ENCODE results near the gene OSBPL8. TPM values are rescaled to one million over a fixed set of nuclear protein-coding genes. Genes with fewer than 3 reads are reported as not detected.

The OSBPL8 gene
- polyA plus RNA-seq, 4 donors: 4.5 to 25.9 (median 6.7) TPM

DNA sequence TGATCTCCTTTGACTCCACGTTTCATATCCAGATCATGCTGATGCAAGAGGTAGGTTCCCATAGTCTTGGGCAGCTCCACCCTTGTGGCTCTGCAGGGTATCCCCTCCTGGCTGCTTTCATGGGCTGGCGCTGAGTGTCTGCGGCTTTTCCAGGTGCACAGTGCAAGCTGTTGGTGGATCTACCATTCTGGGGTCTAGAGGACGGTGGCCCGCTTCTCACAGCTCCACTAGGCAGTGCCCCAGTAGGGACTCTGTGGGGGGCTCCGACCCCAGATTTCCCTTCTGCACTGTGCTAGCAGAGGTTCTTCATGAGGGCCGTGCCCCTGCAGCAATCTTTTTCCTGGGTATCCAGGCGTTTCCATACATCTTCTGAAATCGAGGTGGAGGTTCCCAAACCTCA is 199.3 kb downstream of the OSBPL8 start:
- Histone ChIP-seq H3K27ac (ENCODE audit: low read depth in 1 of 3, low read length in 2 of 3) (no peak overlapping the region), H3K9me3 (ENCODE audit: control insufficient read depth in 2 of 2, insufficient read depth in 1 of 2, low read depth in 1 of 2, low read length in 1 of 2) (no peaks in the 10 kb centered on the region), H3K4me1 (ENCODE audit: control insufficient read depth in 3 of 3, insufficient read depth in 2 of 3, low read depth in 1 of 3, low read length in 2 of 3) (no peaks in the 10 kb centered on the region), H3K4me3 (ENCODE audit: low read depth in 1 of 3, low read length in 3 of 3) (no peak overlapping the region), H3K36me3 (ENCODE audit: control insufficient read depth in 3 of 3, insufficient read depth in 2 of 3, low read depth in 1 of 3, low read length in 3 of 3) (peaks cover 0 to 12% (median 4%) of the 10 kb centered on the region in 3 donors), H3K27me3 (ENCODE audit: control insufficient read depth in 3 of 3, insufficient read depth in 3 of 3, low read length in 3 of 3) (no peaks in the 10 kb centered on the region)
- no peak for FAIRE-seq
- no peak for DNase-seq
- 97 to 99% (median 99%) methylated on average over 9 of the region's 9 CpGs for WGBS, 3 donors

GRCh38 chr12:76356071-76356470 is 203.5 kb downstream of the OSBPL8 start:
- DNase-seq (no peak), FAIRE-seq (no peak)
- 83 to 91% (median 87%) methylated on average over 1 of the region's 1 CpG for WGBS, 3 donors
- Histone ChIP-seq H3K9me3 (ENCODE audit: control insufficient read depth in 2 of 2, insufficient read depth in 1 of 2, low read depth in 1 of 2, low read length in 1 of 2) (no peaks in the 10 kb centered on the region), H3K4me1 (ENCODE audit: control insufficient read depth in 3 of 3, insufficient read depth in 2 of 3, low read depth in 1 of 3, low read length in 2 of 3) (no peaks in the 10 kb centered on the region), H3K27ac (ENCODE audit: low read depth in 1 of 3, low read length in 2 of 3) (no peak overlapping the region), H3K36me3 (ENCODE audit: control insufficient read depth in 3 of 3, insufficient read depth in 2 of 3, low read depth in 1 of 3, low read length in 3 of 3) (peaks cover 0 to 9% (median 4%) of the 10 kb centered on the region in 3 donors), H3K4me3 (ENCODE audit: low read depth in 1 of 3, low read length in 3 of 3) (no peak overlapping the region), H3K27me3 (ENCODE audit: control insufficient read depth in 3 of 3, insufficient read depth in 3 of 3, low read length in 3 of 3) (no peaks in the 10 kb centered on the region)

- peak within 1 kb of the TSS; percentile 68 to 91 (median 74) for H3K4me3 ChIP-seq (ENCODE audit: low read depth in 1 of 3, low read length in 3 of 3)
- peak within 1 kb of the TSS; percentile 53 to 90 (median 90) for H3K27ac ChIP-seq (ENCODE audit: low read depth in 1 of 3, low read length in 2 of 3)
- no peaks in the 10 kb centered on the region for H3K36me3 ChIP-seq (ENCODE audit: control insufficient read depth in 3 of 3, insufficient read depth in 2 of 3, low read depth in 1 of 3, low read length in 3 of 3)
- DNase-seq: peak; percentile 87 to 94
- WGBS, 3 donors: 2 to 3% (median 2%) methylated on average over 46 to 49 of the region's 49 CpGs
- H3K27me3 ChIP-seq (ENCODE audit: control insufficient read depth in 3 of 3, insufficient read depth in 3 of 3, low read length in 3 of 3): no peaks in the 10 kb centered on the region
- no peak for FAIRE-seq
- H3K4me1 ChIP-seq (ENCODE audit: control insufficient read depth in 3 of 3, insufficient read depth in 2 of 3, low read depth in 1 of 3, low read length in 2 of 3): peaks cover 0 to 7% (median 5%) of the 10 kb centered on the region in 3 donors
- no peaks in the 10 kb centered on the region for H3K9me3 ChIP-seq (ENCODE audit: control insufficient read depth in 2 of 2, insufficient read depth in 1 of 2, low read depth in 1 of 2, low read length in 1 of 2)
These were observed 211.3 kb downstream of the OSBPL8 start, which contains the start of gene BBS10 for GRCh38 chr12:76348079-76348901. TSS of gene BBS10 (minus strand) at chr12:76348415. CDS start at chr12:76348358, 57 bp downstream.

DNA sequence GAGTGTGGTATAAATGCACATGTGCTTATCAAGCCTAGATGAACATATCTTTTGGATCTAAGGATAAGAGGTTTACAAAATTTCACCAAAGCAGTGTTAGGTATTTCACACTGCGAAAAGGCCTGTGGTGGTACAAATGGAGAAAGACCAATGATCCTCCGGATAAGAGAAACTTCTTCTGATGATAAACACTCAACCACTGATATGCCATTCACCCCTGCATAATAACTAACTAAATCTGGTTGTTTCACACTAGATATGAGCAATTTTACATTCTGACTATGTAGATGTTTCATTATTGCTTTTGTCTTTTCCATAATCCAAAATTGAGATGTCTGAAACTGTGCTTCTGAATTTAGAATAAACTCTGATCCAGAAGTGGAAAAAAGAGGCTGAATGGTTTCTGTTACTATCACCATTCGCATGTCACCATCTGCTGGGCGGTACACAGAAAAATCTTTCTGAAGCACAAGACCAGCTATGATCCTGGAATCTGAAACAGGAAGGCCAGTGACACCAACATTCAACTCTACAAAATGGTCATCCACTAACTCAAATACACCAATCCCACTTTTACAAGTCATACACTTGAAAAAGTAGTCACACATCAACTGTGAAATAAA is 212.7 kb downstream of the OSBPL8 start:
- no peak for FAIRE-seq
- Histone ChIP-seq H3K4me1 (ENCODE audit: control insufficient read depth in 3 of 3, insufficient read depth in 2 of 3, low read depth in 1 of 3, low read length in 2 of 3) (peaks cover 0 to 7% (median 5%) of the 10 kb centered on the region in 3 donors), H3K27me3 (ENCODE audit: control insufficient read depth in 3 of 3, insufficient read depth in 3 of 3, low read length in 3 of 3) (no peaks in the 10 kb centered on the region), H3K9me3 (ENCODE audit: control insufficient read depth in 2 of 2, insufficient read depth in 1 of 2, low read depth in 1 of 2, low read length in 1 of 2) (no peaks in the 10 kb centered on the region), H3K36me3 (ENCODE audit: control insufficient read depth in 3 of 3, insufficient read depth in 2 of 3, low read depth in 1 of 3, low read length in 3 of 3) (no peaks in the 10 kb centered on the region), H3K4me3 (ENCODE audit: low read depth in 1 of 3, low read length in 3 of 3) (peak overlapping the region in 1 of 3 donors; percentile 91), H3K27ac (ENCODE audit: low read depth in 1 of 3, low read length in 2 of 3) (no peak overlapping the region)
- DNase-seq: peak; percentile 11 to 51
- 54 to 66% (median 63%) methylated on average over 4 of the region's 4 CpGs for WGBS, 3 donors

GRCh38 chr12:76346236-76346635 is 213.3 kb downstream of the OSBPL8 start:
- Histone ChIP-seq H3K27me3 (ENCODE audit: control insufficient read depth in 3 of 3, insufficient read depth in 3 of 3, low read length in 3 of 3) (no peaks in the 10 kb centered on the region), H3K9me3 (ENCODE audit: control insufficient read depth in 2 of 2, insufficient read depth in 1 of 2, low read depth in 1 of 2, low read length in 1 of 2) (no peaks in the 10 kb centered on the region), H3K36me3 (ENCODE audit: control insufficient read depth in 3 of 3, insufficient read depth in 2 of 3, low read depth in 1 of 3, low read length in 3 of 3) (no peaks in the 10 kb centered on the region), H3K4me1 (ENCODE audit: control insufficient read depth in 3 of 3, insufficient read depth in 2 of 3, low read depth in 1 of 3, low read length in 2 of 3) (peaks cover 0 to 7% (median 5%) of the 10 kb centered on the region in 3 donors), H3K27ac (ENCODE audit: low read depth in 1 of 3, low read length in 2 of 3) (no peak overlapping the region), H3K4me3 (ENCODE audit: low read depth in 1 of 3, low read length in 3 of 3) (no peak overlapping the region)
- FAIRE-seq (no peak), DNase-seq (no peak)
- WGBS, 3 donors: 89 to 93% (median 92%) methylated on average over 4 of the region's 4 CpGs

GRCh38 chr12:76345569-76345968 is 214.0 kb downstream of the OSBPL8 start:
- no peak for FAIRE-seq
- H3K4me3 ChIP-seq (ENCODE audit: low read depth in 1 of 3, low read length in 3 of 3): no peak overlapping the region
- 91 to 95% (median 95%) methylated on average over 1 of the region's 1 CpG for WGBS, 3 donors

GRCh38 chr12:76341436-76342030 is 218.0 kb downstream of the OSBPL8 start:
- WGBS, 3 donors: 78 to 82% (median 79%) methylated on average over 5 of the region's 5 CpGs
- DNase-seq (no peak), FAIRE-seq (no peak)
- no peaks in the 10 kb centered on the region for H3K4me1 ChIP-seq (ENCODE audit: control insufficient read depth in 3 of 3, insufficient read depth in 2 of 3, low read depth in 1 of 3, low read length in 2 of 3)
- no peak overlapping the region for H3K27ac ChIP-seq (ENCODE audit: low read depth in 1 of 3, low read length in 2 of 3)
- no peak overlapping the region for H3K4me3 ChIP-seq (ENCODE audit: low read depth in 1 of 3, low read length in 3 of 3)
- no peaks in the 10 kb centered on the region for H3K9me3 ChIP-seq (ENCODE audit: control insufficient read depth in 2 of 2, insufficient read depth in 1 of 2, low read depth in 1 of 2, low read length in 1 of 2)
- H3K36me3 ChIP-seq (ENCODE audit: control insufficient read depth in 3 of 3, insufficient read depth in 2 of 3, low read depth in 1 of 3, low read length in 3 of 3): no peaks in the 10 kb centered on the region
- H3K27me3 ChIP-seq (ENCODE audit: control insufficient read depth in 3 of 3, insufficient read depth in 3 of 3, low read length in 3 of 3): no peaks in the 10 kb centered on the region

More at GRCh38 chr12:76345569-76345968, 214.0 kb downstream of the OSBPL8 start:
- H3K36me3 ChIP-seq (ENCODE audit: control insufficient read depth in 3 of 3, insufficient read depth in 2 of 3, low read depth in 1 of 3, low read length in 3 of 3): no peaks in the 10 kb centered on the region
- no peak for DNase-seq
- H3K9me3 ChIP-seq (ENCODE audit: control insufficient read depth in 2 of 2, insufficient read depth in 1 of 2, low read depth in 1 of 2, low read length in 1 of 2): no peaks in the 10 kb centered on the region
- peaks cover 0 to 7% (median 5%) of the 10 kb centered on the region in 3 donors for H3K4me1 ChIP-seq (ENCODE audit: control insufficient read depth in 3 of 3, insufficient read depth in 2 of 3, low read depth in 1 of 3, low read length in 2 of 3)
- no peak overlapping the region for H3K27ac ChIP-seq (ENCODE audit: low read depth in 1 of 3, low read length in 2 of 3)
- H3K27me3 ChIP-seq (ENCODE audit: control insufficient read depth in 3 of 3, insufficient read depth in 3 of 3, low read length in 3 of 3): no peaks in the 10 kb centered on the region

- FAIRE-seq: no peak
- no peak overlapping the region for H3K4me3 ChIP-seq (ENCODE audit: low read depth in 1 of 3, low read length in 3 of 3)
- no peak overlapping the region for H3K27ac ChIP-seq (ENCODE audit: low read depth in 1 of 3, low read length in 2 of 3)
- 80 to 83% (median 81%) methylated on average over 9 of the region's 9 CpGs for WGBS, 3 donors
- no peak for DNase-seq
- H3K36me3 ChIP-seq (ENCODE audit: control insufficient read depth in 3 of 3, insufficient read depth in 2 of 3, low read depth in 1 of 3, low read length in 3 of 3): no peaks in the 10 kb centered on the region
- no peaks in the 10 kb centered on the region for H3K27me3 ChIP-seq (ENCODE audit: control insufficient read depth in 3 of 3, insufficient read depth in 3 of 3, low read length in 3 of 3)
- H3K4me1 ChIP-seq (ENCODE audit: control insufficient read depth in 3 of 3, insufficient read depth in 2 of 3, low read depth in 1 of 3, low read length in 2 of 3): no peaks in the 10 kb centered on the region
- no peaks in the 10 kb centered on the region for H3K9me3 ChIP-seq (ENCODE audit: control insufficient read depth in 2 of 2, insufficient read depth in 1 of 2, low read depth in 1 of 2, low read length in 1 of 2)
These were observed 218.7 kb downstream of the OSBPL8 start for GRCh38 chr12:76340680-76341435.

All from small intestine (tissue), 7 donors.